Measurements from ENCODE around the gene GPR39.

DNA sequence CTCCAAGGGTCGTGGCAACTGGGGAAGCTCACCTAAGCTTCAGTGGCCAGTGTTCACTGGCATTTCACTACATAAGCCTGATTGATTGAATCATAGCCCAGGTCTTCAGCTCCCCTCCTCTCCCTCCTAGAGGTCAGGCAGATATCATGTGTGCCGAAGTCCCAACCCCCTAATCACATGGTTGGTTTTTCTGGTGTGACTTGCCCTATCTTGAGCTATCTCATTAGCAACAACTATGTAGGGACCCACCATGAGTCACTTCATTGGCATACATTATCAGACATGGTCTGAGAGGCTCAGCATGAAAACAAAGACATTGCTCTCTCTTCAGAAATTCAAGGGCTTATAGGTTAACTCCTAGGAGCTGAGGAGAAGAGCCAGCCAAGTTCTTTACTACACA, 176.6 kb downstream of the GPR39 start:
- TF ChIP-seq CTCF (conservative IDR thresholded peaks at IDR 0.05; ENCODE audit: low read length) (no peak), EZH2phosphoT487 (IDR thresholded peaks at IDR 0.05; ENCODE audit: borderline replicate concordance, low read depth, low read length) (no peak)
